H1 (cell line): ENCODE results near the gene PTBP3. TPM values are rescaled to one million over a fixed set of nuclear protein-coding genes. Genes with fewer than 3 reads are reported as not detected.

Experiments used
- CBX8 ChIP-seq: fragments of 300-800, 300-1000 bp; sonication (generic); IDR thresholded peaks from 2 replicates; pipeline ENCODE4 v1.7.1; 2016; ENCODE audit warnings: low read depth, low read length, borderline replicate concordance
- KDM5A ChIP-seq: fragments of 200-600 bp; IDR thresholded peaks from 2 replicates; pipeline ENCODE4 v1.7.1; 2012; ENCODE audit warnings: mild to moderate bottlenecking, low read length, inconsistent platforms, mixed read lengths
- polyA plus RNA-seq, 7 experiments: library from polyadenylated mRNA; depleted of rRNA in 3 of 7; stranded (reverse) in 5 of 7; unstranded in 2 of 7; fragments of >200 nt in 5 of 7; fragments of 200-250 nt in 2 of 7; gene quantifications; 1 replicate in 5 of 7; 2 replicates in 1 of 7; 4 replicates in 1 of 7; pipeline versions ENCODE4 v1.2.1 to v1.2.3, GENCODE V29; 2011 to 2013; ENCODE audit warnings: missing spikeins in 2 of 7, mixed read lengths in 2 of 7
- total RNA-seq: library from RNA; stranded (reverse); fragmentation: NEBNext Ultra II Directional; extraction: Animal tissue kit (Norgen Biotek cat#: 25700); gene quantifications from 2 replicates; pipeline ENCODE4 v1.2.1, GENCODE V29; 2021

The PTBP3 gene
- total and polyA plus RNA-seq, 2 of the 8 experiments (the other 6 are each of a cell fraction or from before 2014, with no cell fraction given) = 51.0 to 124 TPM

- TF ChIP-seq CBX8 (no peak), KDM5A (no peak)
Measured at GRCh38 chr9:112316258-112316943, 17.0 kb downstream of the PTBP3 start (continued).
